Activated B cell treated with CpG ODN at 0.5 μM for 24 hours (primary cell): ENCODE measurements around the gene CFHR4. TPM values are rescaled to one million over a fixed set of nuclear protein-coding genes. Genes with fewer than 3 reads are reported as not detected.
"Not testable (repeated sequence)": the region's sequence is repeated elsewhere in the genome, so short reads cannot be mapped to it uniquely, and the experiment has no call there.

ENCODE experiments used
- ATAC-seq: fragments of 200-7000 bp; cut with Tn5 transposase; one replicate; pipeline ENCODE4 v1.10.0; 2021; ENCODE audit warnings: low read depth, mild to moderate bottlenecking, moderate library complexity
- CTCF ChIA-PET: fragments of 350-600 bp; sonication (Branson Sonifier 250); formaldehyde crosslinking; loops from one replicate; lab custom pipeline; 2021; ENCODE audit warnings: antibody characterized with exemption; lab: Charles Lee
- POLR2A ChIA-PET: fragments of 350-600 bp; sonication (Branson Sonifier 250); formaldehyde crosslinking; loops from one replicate; lab custom pipeline; 2021; ENCODE audit warnings: antibody characterized with exemption; lab: Charles Lee
- DNase-seq: peaks from one replicate; pipeline ENCODE4 v3.0.0; 2022
- H3K27ac Mint-ChIP-seq: one replicate; pipeline ENCODE4 v1.8.0; 2020; ENCODE audit warnings: mixed read lengths
- H3K27me3 Mint-ChIP-seq: one replicate; pipeline ENCODE4 v1.8.0; 2021; ENCODE audit warnings: mixed read lengths
- H3K36me3 Mint-ChIP-seq: one replicate; pipeline ENCODE4 v1.8.0; 2021; ENCODE audit warnings: low read depth, mixed read lengths
- H3K4me1 Mint-ChIP-seq: one replicate; pipeline ENCODE4 v1.8.0; 2021; ENCODE audit warnings: mixed read lengths
- H3K4me3 Mint-ChIP-seq: one replicate; pipeline ENCODE4 v1.8.0; 2020; ENCODE audit warnings: mild to moderate bottlenecking, mixed read lengths
- H3K9me3 Mint-ChIP-seq: one replicate; pipeline ENCODE4 v1.8.0; 2020; ENCODE audit warnings: mixed read lengths
- intact Hi-C: fragments of 100-400 bp; cut with micrococcal nuclease; formaldehyde crosslinking; loops from one replicate; pipeline ENCODE4 v1.15.1; 2024
- total RNA-seq: library from RNA; stranded (reverse); gene quantifications from 2 replicates; pipeline ENCODE4 v1.2.3, GENCODE V29; 2022
- TF ChIP-seq, protein P1 (sequence below): fragments of 200-600 bp; IDR thresholded peaks from one replicate; pipeline ENCODE4 v1.8.0; 2022; ENCODE audit warnings: antibody characterized with exemption, mild to moderate bottlenecking

The CFHR4 gene
- not detected in 2 replicates for total RNA-seq

DNA sequence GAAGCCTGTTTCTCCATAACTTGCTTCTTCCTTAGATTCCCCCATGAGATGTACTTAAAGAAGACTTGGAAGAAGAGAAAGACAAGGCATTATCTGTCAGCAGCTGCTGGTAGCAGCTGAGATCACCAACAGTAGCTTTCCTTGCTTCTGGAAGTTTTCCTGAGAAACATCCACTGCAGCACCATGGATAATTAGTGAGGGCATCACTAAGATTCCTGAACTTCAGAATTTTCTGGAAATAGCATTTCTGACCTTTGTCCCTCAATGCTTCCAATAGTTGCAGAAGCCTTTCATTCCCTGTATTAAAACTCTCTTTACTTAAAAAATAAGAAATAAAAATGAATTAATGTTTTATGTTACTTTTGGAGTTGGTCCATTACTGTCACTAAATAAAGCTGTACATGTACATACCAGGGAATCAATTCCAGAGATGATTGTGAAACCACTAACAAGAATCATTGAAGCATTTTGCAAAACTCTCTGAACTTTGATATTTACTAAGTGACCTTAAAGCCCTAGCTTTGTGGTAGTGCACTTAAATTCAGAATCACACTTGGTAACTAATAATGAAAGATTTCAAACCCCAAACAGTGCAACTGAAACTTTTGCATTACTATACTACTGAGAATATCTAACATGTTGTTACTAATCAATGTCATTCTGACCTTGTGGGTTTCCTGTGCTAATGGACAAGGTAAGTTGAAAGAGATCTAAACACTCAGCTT, at the start of gene CFHR4:
CFHR4 (plus strand) TSS at position 538 of the 725 bp plus-strand sequence; CDS start at position 637, 99 bp downstream.
- TF ChIP-seq, protein P1, sequence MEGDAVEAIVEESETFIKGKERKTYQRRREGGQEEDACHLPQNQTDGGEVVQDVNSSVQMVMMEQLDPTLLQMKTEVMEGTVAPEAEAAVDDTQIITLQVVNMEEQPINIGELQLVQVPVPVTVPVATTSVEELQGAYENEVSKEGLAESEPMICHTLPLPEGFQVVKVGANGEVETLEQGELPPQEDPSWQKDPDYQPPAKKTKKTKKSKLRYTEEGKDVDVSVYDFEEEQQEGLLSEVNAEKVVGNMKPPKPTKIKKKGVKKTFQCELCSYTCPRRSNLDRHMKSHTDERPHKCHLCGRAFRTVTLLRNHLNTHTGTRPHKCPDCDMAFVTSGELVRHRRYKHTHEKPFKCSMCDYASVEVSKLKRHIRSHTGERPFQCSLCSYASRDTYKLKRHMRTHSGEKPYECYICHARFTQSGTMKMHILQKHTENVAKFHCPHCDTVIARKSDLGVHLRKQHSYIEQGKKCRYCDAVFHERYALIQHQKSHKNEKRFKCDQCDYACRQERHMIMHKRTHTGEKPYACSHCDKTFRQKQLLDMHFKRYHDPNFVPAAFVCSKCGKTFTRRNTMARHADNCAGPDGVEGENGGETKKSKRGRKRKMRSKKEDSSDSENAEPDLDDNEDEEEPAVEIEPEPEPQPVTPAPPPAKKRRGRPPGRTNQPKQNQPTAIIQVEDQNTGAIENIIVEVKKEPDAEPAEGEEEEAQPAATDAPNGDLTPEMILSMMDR: no peak
- Mint-ChIP-seq H3K27ac (no peak within 1 kb of the TSS), H3K9me3 (peaks cover 4% of the 10 kb centered on the region), H3K4me1 (no peaks in the 10 kb centered on the region), H3K4me3 (no peak within 1 kb of the TSS), H3K36me3 (no peaks in the 10 kb centered on the region), H3K27me3 (no peaks in the 10 kb centered on the region)
- intact Hi-C loops: no loop called here
- DNase-seq (no peak), ATAC-seq (no peak)
- CTCF ChIA-PET: no interaction called here
- POLR2A ChIA-PET: no interaction called here

GRCh38 chr1:196849613-196850492, 38.0 kb upstream of the CFHR4 start:
- H3K4me3 Mint-ChIP-seq, ATAC-seq, CTCF ChIA-PET, POLR2A ChIA-PET, H3K9me3 Mint-ChIP-seq, DNase-seq, H3K36me3 Mint-ChIP-seq, intact Hi-C loops, H3K27me3 Mint-ChIP-seq, H3K4me1 Mint-ChIP-seq, H3K27ac Mint-ChIP-seq: not testable (repeated sequence)

DNA sequence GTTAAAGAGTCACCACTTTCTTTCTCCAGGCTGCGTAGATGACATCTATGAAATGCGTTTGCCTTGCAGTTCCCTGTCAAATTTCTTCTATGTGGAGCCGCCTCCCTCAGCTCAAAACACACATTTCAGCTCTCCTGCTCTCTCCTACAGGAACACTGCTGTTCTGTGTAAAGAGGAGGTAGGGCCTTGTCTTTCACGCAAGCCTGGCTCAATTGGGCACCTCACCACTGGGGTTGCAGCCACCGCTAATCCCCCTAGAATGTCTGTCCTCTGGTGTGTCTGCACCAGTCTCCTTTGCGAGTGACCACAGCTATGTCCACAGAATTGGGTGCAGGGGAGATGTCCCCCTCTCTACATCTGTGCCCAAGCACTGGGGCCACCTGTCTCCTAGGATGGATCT, 31.8 kb upstream of the CFHR4 start:
- intact Hi-C loops: no loop called here
- no peak overlapping the region for H3K4me3 Mint-ChIP-seq
- ATAC-seq: no peak
- DNase-seq: no peak
- no peak overlapping the region for H3K27ac Mint-ChIP-seq
- peaks cover 2% of the 10 kb centered on the region for H3K27me3 Mint-ChIP-seq
- POLR2A ChIA-PET: no interaction called here
- H3K36me3 Mint-ChIP-seq: no peaks in the 10 kb centered on the region
- no peaks in the 10 kb centered on the region for H3K4me1 Mint-ChIP-seq
- TF ChIP-seq, protein P1: no peak
- CTCF ChIA-PET: no interaction called here
- peaks cover 2% of the 10 kb centered on the region for H3K9me3 Mint-ChIP-seq

GRCh38 chr1:196857188-196857587, 30.7 kb upstream of the CFHR4 start:
- CTCF ChIA-PET: no interaction called here
- intact Hi-C loops: no loop called here
- H3K36me3 Mint-ChIP-seq: no peaks in the 10 kb centered on the region

GRCh38 chr1:196858811-196859210, 29.0 kb upstream of the CFHR4 start:
- peaks cover 4% of the 10 kb centered on the region for H3K9me3 Mint-ChIP-seq
- H3K4me3 Mint-ChIP-seq: no peak overlapping the region
- H3K27me3 Mint-ChIP-seq: no peaks in the 10 kb centered on the region
- TF ChIP-seq, protein P1: no peak
- no peaks in the 10 kb centered on the region for H3K36me3 Mint-ChIP-seq
- H3K27ac Mint-ChIP-seq: no peak overlapping the region
- DNase-seq (no peak), ATAC-seq (no peak)
- CTCF ChIA-PET: no interaction called here
- intact Hi-C loops: no loop called here
- H3K4me1 Mint-ChIP-seq: no peaks in the 10 kb centered on the region
- POLR2A ChIA-PET: no interaction called here

More at GRCh38 chr1:196857188-196857587, 30.7 kb upstream of the CFHR4 start:
- TF ChIP-seq, protein P1: no peak
- no peak for ATAC-seq
- Mint-ChIP-seq H3K4me1 (no peaks in the 10 kb centered on the region), H3K27me3 (peaks cover 2% of the 10 kb centered on the region), H3K4me3 (no peak overlapping the region), H3K27ac (no peak overlapping the region), H3K9me3 (no peaks in the 10 kb centered on the region)
- no peak for DNase-seq
- POLR2A ChIA-PET: no interaction called here
